ENCODE data around the gene RNF215. TPM values are rescaled to one million over a fixed set of nuclear protein-coding genes. Genes with fewer than 3 reads are reported as not detected.

RNF215 gene
- total and polyA plus RNA-seq, 2 of the 13 experiments (the other 11 are each of a cell fraction or from before 2014, with no cell fraction given) = 5.3 to 6.1 TPM

DNA sequence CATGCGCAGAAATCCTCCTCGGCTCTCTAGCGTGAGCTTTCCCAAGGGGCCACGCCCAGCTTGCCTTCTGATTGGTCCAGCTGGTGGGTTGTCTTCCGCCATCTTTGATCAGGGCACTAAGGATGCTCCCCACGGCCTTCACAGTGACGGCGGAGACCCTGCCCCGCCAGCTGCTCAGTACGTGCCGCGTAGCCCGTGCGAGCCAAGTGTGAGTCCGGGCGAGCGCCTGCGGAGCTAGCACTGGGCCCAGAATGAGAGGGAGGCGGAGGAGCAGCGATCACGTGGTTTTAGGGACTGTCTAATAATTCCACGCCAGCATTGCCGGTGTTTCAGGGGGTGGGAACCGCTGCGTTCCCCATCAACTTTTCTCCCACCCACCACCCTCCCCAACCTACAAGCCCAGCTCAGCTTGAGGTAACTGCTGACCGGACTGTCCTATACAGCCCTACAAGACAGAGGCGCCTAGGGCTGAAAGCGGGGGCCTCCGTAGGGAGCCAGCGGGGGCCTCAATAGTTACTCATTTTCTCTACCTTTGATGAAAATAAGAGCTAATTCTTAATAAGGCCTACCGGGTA is 36.8 kb upstream of the RNF215 start (continued):
- TF ChIP-seq ZBED4 (CRISPR knock-in tag; IDR thresholded peaks at IDR 0.05; ENCODE audit: borderline replicate concordance) = peak; percentile 93; the same call in 1 of the 2 replicates
- peak; percentile 6 for TF ChIP-seq TAF15 (IDR thresholded peaks at IDR 0.05; ENCODE audit: low read depth, low read length, poor library complexity, severe bottlenecking)
- 0 out of 2 replicates have a peak, but pooled peaks have one; percentile 23 for TF ChIP-seq HNF4A (CRISPR knock-in tag; IDR thresholded peaks at IDR 0.05)
- TF ChIP-seq, protein P1, sequence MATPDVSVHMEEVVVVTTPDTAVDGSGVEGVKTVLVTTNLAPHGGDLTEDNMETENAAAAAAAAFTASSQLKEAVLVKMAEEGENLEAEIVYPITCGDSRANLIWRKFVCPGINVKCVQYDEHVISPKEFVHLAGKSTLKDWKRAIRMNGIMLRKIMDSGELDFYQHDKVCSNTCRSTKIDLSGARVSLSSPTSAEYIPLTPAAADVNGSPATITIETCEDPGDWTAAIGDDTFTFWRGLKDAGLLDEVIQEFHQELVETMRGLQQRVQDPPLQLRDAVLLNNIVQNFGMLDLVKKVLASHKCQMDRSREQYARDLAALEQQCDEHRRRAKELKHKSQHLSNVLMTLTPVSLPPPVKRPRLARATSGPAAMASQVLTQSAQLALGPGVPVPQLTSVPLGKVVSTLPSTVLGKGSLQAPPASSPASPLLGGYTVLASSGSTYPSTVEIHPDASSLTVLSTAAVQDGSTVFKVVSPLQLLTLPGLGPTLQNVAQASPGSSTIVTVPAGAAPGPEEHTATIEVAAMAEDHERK (CRISPR knock-in tag; IDR thresholded peaks at IDR 0.05; ENCODE audit: low read depth) = peak; percentile 87
- TF ChIP-seq U2AF1 (optimal IDR thresholded peaks at IDR 0.05; ENCODE audit: low read depth, low read length) = peak; percentile 34
- TF ChIP-seq ARID5B (CRISPR knock-in tag; IDR thresholded peaks at IDR 0.05) = peak; percentile 41; the same call in 1 of the 2 replicates
- no peak for TF ChIP-seq FUBP1 (CRISPR knock-in tag; IDR thresholded peaks at IDR 0.05; ENCODE audit: borderline replicate concordance)
- TF ChIP-seq HNRNPLL (IDR thresholded peaks at IDR 0.05; ENCODE audit: low read depth, low read length, poor library complexity, severe bottlenecking) = peak; percentile 98
- TF ChIP-seq, protein P2, sequence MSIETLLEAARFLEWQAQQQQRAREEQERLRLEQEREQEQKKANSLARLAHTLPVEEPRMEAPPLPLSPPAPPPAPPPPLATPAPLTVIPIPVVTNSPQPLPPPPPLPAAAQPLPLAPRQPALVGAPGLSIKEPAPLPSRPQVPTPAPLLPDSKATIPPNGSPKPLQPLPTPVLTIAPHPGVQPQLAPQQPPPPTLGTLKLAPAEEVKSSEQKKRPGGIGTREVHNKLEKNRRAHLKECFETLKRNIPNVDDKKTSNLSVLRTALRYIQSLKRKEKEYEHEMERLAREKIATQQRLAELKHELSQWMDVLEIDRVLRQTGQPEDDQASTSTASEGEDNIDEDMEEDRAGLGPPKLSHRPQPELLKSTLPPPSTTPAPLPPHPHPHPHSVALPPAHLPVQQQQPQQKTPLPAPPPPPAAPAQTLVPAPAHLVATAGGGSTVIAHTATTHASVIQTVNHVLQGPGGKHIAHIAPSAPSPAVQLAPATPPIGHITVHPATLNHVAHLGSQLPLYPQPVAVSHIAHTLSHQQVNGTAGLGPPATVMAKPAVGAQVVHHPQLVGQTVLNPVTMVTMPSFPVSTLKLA (IDR thresholded peaks at IDR 0.05) = peak; percentile 72
- TF ChIP-seq, protein P3, sequence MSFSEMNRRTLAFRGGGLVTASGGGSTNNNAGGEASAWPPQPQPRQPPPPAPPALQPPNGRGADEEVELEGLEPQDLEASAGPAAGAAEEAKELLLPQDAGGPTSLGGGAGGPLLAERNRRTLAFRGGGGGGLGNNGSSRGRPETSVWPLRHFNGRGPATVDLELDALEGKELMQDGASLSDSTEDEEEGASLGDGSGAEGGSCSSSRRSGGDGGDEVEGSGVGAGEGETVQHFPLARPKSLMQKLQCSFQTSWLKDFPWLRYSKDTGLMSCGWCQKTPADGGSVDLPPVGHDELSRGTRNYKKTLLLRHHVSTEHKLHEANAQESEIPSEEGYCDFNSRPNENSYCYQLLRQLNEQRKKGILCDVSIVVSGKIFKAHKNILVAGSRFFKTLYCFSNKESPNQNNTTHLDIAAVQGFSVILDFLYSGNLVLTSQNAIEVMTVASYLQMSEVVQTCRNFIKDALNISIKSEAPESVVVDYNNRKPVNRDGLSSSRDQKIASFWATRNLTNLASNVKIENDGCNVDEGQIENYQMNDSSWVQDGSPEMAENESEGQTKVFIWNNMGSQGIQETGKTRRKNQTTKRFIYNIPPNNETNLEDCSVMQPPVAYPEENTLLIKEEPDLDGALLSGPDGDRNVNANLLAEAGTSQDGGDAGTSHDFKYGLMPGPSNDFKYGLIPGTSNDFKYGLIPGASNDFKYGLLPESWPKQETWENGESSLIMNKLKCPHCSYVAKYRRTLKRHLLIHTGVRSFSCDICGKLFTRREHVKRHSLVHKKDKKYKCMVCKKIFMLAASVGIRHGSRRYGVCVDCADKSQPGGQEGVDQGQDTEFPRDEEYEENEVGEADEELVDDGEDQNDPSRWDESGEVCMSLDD (CRISPR knock-in tag; IDR thresholded peaks at IDR 0.05; ENCODE audit: borderline replicate concordance) = no peak
